ENCODE measurements around the gene XPC.

XPC gene

GRCh38 chr3:14125193-14126016, 53.0 kb downstream of the XPC start:
- CTCF ChIA-PET, result interaction anchor here (0.6 to 2.9 kb wide), 7 partner anchors 20 to 751 kb away, joined by 3 to 13 read pairs (median 3); no protein-coding TSS in a partner anchor
- 0 out of 2 replicates have a peak, but pooled peaks have one; percentile 44 for TF ChIP-seq ZBTB7A (tag by site-specific recombination; IDR thresholded peaks at IDR 0.05; ENCODE audit: low read depth)
- TF ChIP-seq ZNF366 (tag by site-specific recombination; conservative IDR thresholded peaks at IDR 0.05), result peak; percentile 47; the same call in 1 of the 2 replicates
- no peak for TF ChIP-seq ZNF221 (tag by site-specific recombination; IDR thresholded peaks at IDR 0.05; ENCODE audit: borderline replicate concordance)
- no peak for TF ChIP-seq ZNF223 (tag by site-specific recombination; IDR thresholded peaks at IDR 0.05)
- TF ChIP-seq ZNF23 (tag by site-specific recombination; IDR thresholded peaks at IDR 0.05; ENCODE audit: borderline replicate concordance), result no peak
- TF ChIP-seq ZNF302 (tag by site-specific recombination; IDR thresholded peaks at IDR 0.05; ENCODE audit: low read depth), result no peak
- TF ChIP-seq ZBTB48 (tag by site-specific recombination; IDR thresholded peaks at IDR 0.05), result peak; percentile 74; the same call in 1 of the 2 replicates
- TF ChIP-seq ZNF148 (tag by site-specific recombination; IDR thresholded peaks at IDR 0.05; ENCODE audit: borderline replicate concordance), result no peak
- no peak for TF ChIP-seq ZNF132 (tag by site-specific recombination; IDR thresholded peaks at IDR 0.05; ENCODE audit: borderline replicate concordance)
- TF ChIP-seq BCL11A (tag by site-specific recombination; IDR thresholded peaks at IDR 0.05; ENCODE audit: low read depth), result 0 out of 2 replicates have a peak, but pooled peaks have one; percentile 44
- no peak for TF ChIP-seq ZNF658 (tag by site-specific recombination; IDR thresholded peaks at IDR 0.05)
- TF ChIP-seq ZNF473 (tag by site-specific recombination; IDR thresholded peaks at IDR 0.05), result no peak
- TF ChIP-seq MZF1 (tag by site-specific recombination; IDR thresholded peaks at IDR 0.05; ENCODE audit: borderline replicate concordance), result no peak
- no peak for TF ChIP-seq ZNF175 (tag by site-specific recombination; IDR thresholded peaks at IDR 0.05)
- TF ChIP-seq ZNF777 (tag by site-specific recombination; IDR thresholded peaks at IDR 0.05; ENCODE audit: borderline replicate concordance), result 0 out of 2 replicates have a peak, but pooled peaks have one; percentile 36
- TF ChIP-seq ZNF626 (tag by site-specific recombination; IDR thresholded peaks at IDR 0.05), result no peak
- TF ChIP-seq ZNF677 (tag by site-specific recombination; IDR thresholded peaks at IDR 0.05), result no peak
- no peak for TF ChIP-seq ZNF350 (tag by site-specific recombination; IDR thresholded peaks at IDR 0.05)
- TF ChIP-seq ZNF561 (tag by site-specific recombination; IDR thresholded peaks at IDR 0.05; ENCODE audit: borderline replicate concordance), result no peak
- peak; percentile 89 for TF ChIP-seq SCRT2 (tag by site-specific recombination; IDR thresholded peaks at IDR 0.05)
- no peak for TF ChIP-seq SALL2 (tag by site-specific recombination; IDR thresholded peaks at IDR 0.05; ENCODE audit: borderline replicate concordance)
- 0 out of 2 replicates have a peak, but pooled peaks have one; percentile 29 for TF ChIP-seq ZNF184 (tag by site-specific recombination; IDR thresholded peaks at IDR 0.05)
- TF ChIP-seq ZNF529 (tag by site-specific recombination; IDR thresholded peaks at IDR 0.05; ENCODE audit: insufficient replicate concordance), result no peak
- no peak for TF ChIP-seq ELK4 (IDR thresholded peaks at IDR 0.05; ENCODE audit: borderline replicate concordance, low read depth, low read length)
- no peak for TF ChIP-seq RBAK (tag by site-specific recombination; IDR thresholded peaks at IDR 0.05)
- TF ChIP-seq ZNF202 (tag by site-specific recombination; IDR thresholded peaks at IDR 0.05; ENCODE audit: borderline replicate concordance), result no peak
- no peak for TF ChIP-seq ZNF624 (tag by site-specific recombination; IDR thresholded peaks at IDR 0.05)
- TF ChIP-seq ZNF426 (tag by site-specific recombination; IDR thresholded peaks at IDR 0.05), result no peak
- peak; percentile 59; the same call in 1 of the 2 replicates for TF ChIP-seq ZNF391 (tag by site-specific recombination; IDR thresholded peaks at IDR 0.05; ENCODE audit: borderline replicate concordance, low read depth)
- TF ChIP-seq ZNF292 (tag by site-specific recombination; IDR thresholded peaks at IDR 0.05; ENCODE audit: borderline replicate concordance, low read depth), result no peak
- no peak for TF ChIP-seq ZEB2 (tag by site-specific recombination; IDR thresholded peaks at IDR 0.05)
- TF ChIP-seq ZNF585B (tag by site-specific recombination; IDR thresholded peaks at IDR 0.05), result no peak
- peak; percentile 81 for TF ChIP-seq ZSCAN5A (tag by site-specific recombination; IDR thresholded peaks at IDR 0.05)
- no peak for TF ChIP-seq ZNF157 (tag by site-specific recombination; IDR thresholded peaks at IDR 0.05)

More at GRCh38 chr3:14125193-14126016, 53.0 kb downstream of the XPC start:
- Histone ChIP-seq H3K36me3 (ENCODE audit: control insufficient read depth in 2 of 2, insufficient read depth in 1 of 2, low read length in 2 of 2) (peaks cover 18 to 62% of the 10 kb centered on the region in 2 experiments), H3K4me1 (ENCODE audit: control insufficient read depth, insufficient read depth, low read length) (peaks cover 4% of the 10 kb centered on the region), H3K4me3 (ENCODE audit: low read depth, low read length) (peak overlapping the region; percentile 63), H3K9me3 (ENCODE audit: control insufficient read depth, insufficient read depth, low read depth, low read length) (no peaks in the 10 kb centered on the region), H3K27ac (ENCODE audit: extremely low read depth, low read depth, low read length) (peak overlapping the region; percentile 68)
- POLR2A ChIA-PET, result interaction anchor here (0.7 to 2.1 kb wide), 13 partner anchors 11 to 526 kb away, joined by 3 to 32 read pairs (median 5); partner anchors contain the start of genes CCDC174, LSM3 and XPC

Data from HEK293 (cell line).